Duodenal mucosa (tissue), 2 donors: ENCODE measurements around the gene DGKI.

ENCODE experiments used
- H3K27ac ChIP-seq: one replicate; pipeline ENCODE4 v1.7.0; 2013; ENCODE audit warnings: low read depth, low read length
- H3K27me3 ChIP-seq, 2 donors: one replicate each; pipeline ENCODE4 v1.7.0; 2013; ENCODE audit warnings: low read length in 2 of 2, control low read depth in 1 of 2; ENCODE audit not compliant: insufficient read depth in 2 of 2, control insufficient read depth in 1 of 2
- H3K36me3 ChIP-seq, 2 donors: one replicate each; pipeline ENCODE4 v1.7.0; 2013; ENCODE audit warnings: low read length in 2 of 2, control low read depth in 1 of 2; ENCODE audit not compliant: insufficient read depth in 2 of 2, control insufficient read depth in 1 of 2
- H3K4me1 ChIP-seq, 2 donors: one replicate each; pipeline ENCODE4 v1.7.0; 2013; ENCODE audit warnings: low read length in 2 of 2, control low read depth in 1 of 2; ENCODE audit not compliant: insufficient read depth in 2 of 2, control insufficient read depth in 1 of 2
- H3K4me3 ChIP-seq, 2 donors: one replicate each; pipeline ENCODE4 v1.7.0; 2013; ENCODE audit warnings: low read length in 2 of 2, low read depth in 1 of 2
- H3K9ac ChIP-seq, 2 donors: one replicate each; pipeline ENCODE4 v1.7.0; 2013; ENCODE audit warnings: low read length in 2 of 2, low read depth in 1 of 2
- H3K9me3 ChIP-seq, 2 donors: one replicate each; pipeline ENCODE4 v1.7.0; 2013; ENCODE audit warnings: low read length in 2 of 2, control low read depth in 1 of 2; ENCODE audit not compliant: control insufficient read depth in 1 of 2

Gene DGKI

DNA sequence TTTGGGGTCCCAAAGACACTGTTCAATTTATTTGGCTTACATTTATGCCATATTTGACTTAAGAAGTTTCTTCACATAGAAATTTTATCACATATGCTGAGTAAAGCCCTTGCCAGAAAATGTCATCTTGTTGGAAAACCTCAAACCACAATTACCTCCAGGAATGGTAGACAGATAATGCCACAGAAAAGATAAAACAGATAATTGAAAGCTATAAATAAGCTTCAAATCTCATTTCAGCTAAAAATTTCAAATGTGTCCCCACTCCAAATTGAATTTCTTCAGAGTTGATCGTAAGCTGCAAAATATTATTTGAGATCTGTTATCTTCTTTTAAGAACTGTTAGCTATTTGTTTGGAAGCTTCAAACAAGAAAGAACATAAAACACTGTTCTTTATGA, 326.8 kb downstream of the DGKI start:
- no peaks in the 10 kb centered on the region for H3K4me1 ChIP-seq
- H3K27me3 ChIP-seq: no peaks in the 10 kb centered on the region
- no peaks in the 10 kb centered on the region for H3K9me3 ChIP-seq
- no peak overlapping the region for H3K4me3 ChIP-seq
- H3K9ac ChIP-seq: no peak overlapping the region
- H3K36me3 ChIP-seq: no peaks in the 10 kb centered on the region
- H3K27ac ChIP-seq: no peak overlapping the region

DNA sequence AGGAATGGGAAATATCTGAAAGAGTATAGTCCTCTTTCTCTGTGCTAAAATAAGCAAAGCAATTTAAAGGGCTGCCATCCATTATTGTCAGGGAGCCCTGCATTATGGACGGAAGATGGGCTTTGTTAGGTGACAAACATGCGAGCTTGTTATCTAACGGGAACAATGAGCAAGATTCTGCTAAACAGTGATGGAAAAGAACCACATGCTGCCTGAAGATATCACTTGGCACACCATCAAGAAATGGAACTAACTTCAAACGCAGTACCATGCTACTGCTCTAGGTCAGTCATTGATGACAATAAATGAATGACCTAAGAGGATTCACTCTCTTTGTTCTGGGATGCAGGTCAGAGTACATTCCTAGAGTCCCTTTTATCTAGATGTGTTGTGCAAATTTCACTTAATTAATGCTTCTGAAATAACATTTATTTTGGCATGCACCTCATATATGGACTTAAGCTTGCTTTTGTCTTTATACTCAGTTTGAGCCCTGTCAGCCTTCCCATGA, 327.5 kb downstream of the DGKI start:
- Histone ChIP-seq H3K9me3 (no peaks in the 10 kb centered on the region), H3K36me3 (no peaks in the 10 kb centered on the region), H3K4me1 (no peaks in the 10 kb centered on the region), H3K4me3 (no peak overlapping the region), H3K9ac (no peak overlapping the region), H3K27me3 (no peaks in the 10 kb centered on the region), H3K27ac (no peak overlapping the region)

DNA sequence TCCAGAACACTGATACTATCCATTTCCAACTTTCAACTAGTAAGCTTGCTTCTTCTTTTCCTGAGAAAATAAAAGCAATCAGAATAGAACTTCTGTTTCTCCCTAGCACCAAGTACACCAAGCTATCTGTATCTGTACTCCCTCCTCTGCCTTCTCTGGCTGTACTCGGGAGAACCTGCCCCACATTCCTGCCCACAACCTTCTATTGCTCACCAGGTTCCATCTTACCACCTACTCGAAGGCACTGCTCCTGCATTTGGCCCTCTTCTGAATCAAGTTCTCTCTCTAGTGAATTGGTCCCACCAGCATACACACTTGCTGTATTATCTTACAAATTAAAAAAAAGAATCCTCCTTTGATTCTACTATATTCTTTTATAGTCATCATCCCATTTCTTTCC, 333.7 kb downstream of the DGKI start:
- H3K9me3 ChIP-seq: no peaks in the 10 kb centered on the region

DNA sequence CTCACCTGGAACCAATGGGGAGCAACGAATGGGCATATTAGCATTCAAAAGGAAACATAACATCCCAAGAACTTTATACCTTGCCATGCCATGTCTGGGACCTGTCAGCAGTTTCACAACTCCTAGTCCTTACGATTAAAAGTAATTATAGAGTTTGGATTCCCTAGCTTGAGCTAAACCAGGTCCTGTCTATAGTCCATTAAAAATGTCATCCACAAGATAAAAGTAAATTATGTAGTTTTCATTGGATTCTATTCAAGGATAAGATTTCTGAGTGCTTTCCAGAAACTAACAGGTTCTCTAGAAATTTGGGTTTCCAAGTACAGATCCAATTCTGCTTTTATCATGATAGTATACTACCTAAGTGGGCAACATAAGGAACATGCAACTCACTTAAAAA, 339.7 kb downstream of the DGKI start:
- Histone ChIP-seq H3K4me3 (no peak overlapping the region), H3K9ac (no peak overlapping the region), H3K4me1 (no peaks in the 10 kb centered on the region), H3K36me3 (no peaks in the 10 kb centered on the region), H3K9me3 (no peaks in the 10 kb centered on the region), H3K27ac (no peak overlapping the region), H3K27me3 (no peaks in the 10 kb centered on the region)

More for the DNA sequence above, 333.7 kb downstream of the DGKI start:
- Histone ChIP-seq H3K4me1 (no peaks in the 10 kb centered on the region), H3K36me3 (no peaks in the 10 kb centered on the region), H3K9ac (no peak overlapping the region), H3K4me3 (no peak overlapping the region), H3K27me3 (no peaks in the 10 kb centered on the region), H3K27ac (no peak overlapping the region)

DNA sequence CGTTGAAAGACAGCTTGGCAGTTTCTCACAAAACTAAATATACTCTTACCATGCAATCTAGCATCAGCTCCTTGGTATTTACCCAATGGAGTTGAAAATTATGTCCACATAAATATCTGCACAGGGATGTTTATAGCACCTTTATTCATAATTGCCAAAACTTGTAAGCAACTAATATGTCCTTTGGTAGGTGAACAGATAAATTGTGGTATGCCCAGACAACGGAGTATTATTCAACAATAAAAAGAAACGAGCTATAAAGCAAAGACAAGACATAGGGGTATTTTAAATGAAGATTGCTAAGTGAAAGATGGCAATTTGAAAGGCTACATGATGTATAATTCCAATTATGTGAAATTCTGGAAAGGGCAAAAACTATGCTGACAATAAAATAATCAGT, 340.7 kb downstream of the DGKI start:
- H3K27me3 ChIP-seq: no peaks in the 10 kb centered on the region
- H3K27ac ChIP-seq: no peak overlapping the region
- no peaks in the 10 kb centered on the region for H3K36me3 ChIP-seq
- no peaks in the 10 kb centered on the region for H3K9me3 ChIP-seq
- no peak overlapping the region for H3K9ac ChIP-seq
- no peaks in the 10 kb centered on the region for H3K4me1 ChIP-seq
- no peak overlapping the region for H3K4me3 ChIP-seq

DNA sequence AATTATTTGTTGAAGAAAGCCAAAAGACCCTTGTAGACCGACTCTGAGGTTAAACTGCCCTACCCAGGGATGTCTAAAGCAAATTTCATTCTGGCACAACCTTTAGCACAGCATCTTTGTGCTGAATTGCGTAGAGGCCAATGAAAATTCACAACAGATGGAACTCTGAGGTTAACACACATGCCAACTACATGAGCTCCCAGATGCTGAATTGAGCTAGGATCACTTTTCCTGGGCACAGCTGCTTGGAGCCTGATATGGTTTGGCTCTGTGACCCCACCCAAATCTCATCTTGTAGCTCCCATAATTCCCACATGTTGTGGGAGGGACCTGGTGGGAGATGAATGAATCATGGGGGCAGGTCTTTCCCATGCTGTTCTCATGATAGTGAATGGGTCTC, 345.2 kb downstream of the DGKI start:
- Histone ChIP-seq H3K27me3 (no peaks in the 10 kb centered on the region), H3K4me3 (no peak overlapping the region), H3K9me3 (no peaks in the 10 kb centered on the region), H3K9ac (no peak overlapping the region), H3K36me3 (no peaks in the 10 kb centered on the region), H3K27ac (no peak overlapping the region), H3K4me1 (no peaks in the 10 kb centered on the region)

DNA sequence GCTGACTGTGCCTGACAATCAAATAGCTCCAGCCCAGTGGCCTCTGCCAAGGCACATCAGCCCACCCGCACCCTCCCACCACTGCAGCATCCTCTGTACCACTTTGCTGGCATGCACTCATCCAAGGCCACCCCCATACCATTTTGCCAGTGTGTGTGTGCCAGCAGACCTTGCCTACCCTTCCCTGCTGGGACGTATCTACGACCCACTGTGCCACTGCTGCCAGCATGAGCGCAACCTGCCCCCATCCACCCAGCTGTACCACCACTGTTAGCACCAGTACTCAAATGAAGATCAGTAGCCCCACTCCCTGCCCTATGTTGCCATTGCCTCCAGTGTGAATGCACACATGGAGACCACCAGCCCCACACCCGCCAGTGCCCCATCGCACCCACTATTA, 353.9 kb downstream of the DGKI start:
- no peak overlapping the region for H3K9ac ChIP-seq
- no peak overlapping the region for H3K27ac ChIP-seq
- H3K27me3 ChIP-seq: no peaks in the 10 kb centered on the region
- H3K4me3 ChIP-seq: no peak overlapping the region
- H3K9me3 ChIP-seq: peaks cover 0 to 6% of the 10 kb centered on the region in 2 donors
- no peaks in the 10 kb centered on the region for H3K4me1 ChIP-seq
- H3K36me3 ChIP-seq: no peaks in the 10 kb centered on the region

DNA sequence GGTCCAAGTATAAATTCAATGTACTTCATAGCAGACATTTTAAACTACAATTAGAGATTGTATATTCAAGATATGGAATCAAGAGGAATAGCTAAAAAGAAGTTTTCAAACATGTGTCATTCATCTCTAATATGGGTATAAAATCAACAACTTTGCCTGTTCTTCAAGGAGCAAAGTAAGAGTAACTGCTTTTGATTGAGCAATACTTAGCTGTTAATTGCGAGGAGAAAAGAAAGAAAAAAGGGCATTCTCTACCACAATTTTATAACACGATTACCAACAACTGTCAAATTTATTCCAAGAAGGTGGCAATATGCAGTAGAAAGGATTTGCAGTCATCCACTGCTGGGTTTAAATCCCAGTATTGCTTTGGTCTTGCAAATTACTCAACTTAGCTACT, 356.9 kb downstream of the DGKI start:
- H3K9ac ChIP-seq: no peak overlapping the region
- no peak overlapping the region for H3K27ac ChIP-seq
- H3K9me3 ChIP-seq: peaks cover 0 to 6% of the 10 kb centered on the region in 2 donors
- no peaks in the 10 kb centered on the region for H3K36me3 ChIP-seq
- H3K4me1 ChIP-seq: no peaks in the 10 kb centered on the region
- no peak overlapping the region for H3K4me3 ChIP-seq
- no peaks in the 10 kb centered on the region for H3K27me3 ChIP-seq

DNA sequence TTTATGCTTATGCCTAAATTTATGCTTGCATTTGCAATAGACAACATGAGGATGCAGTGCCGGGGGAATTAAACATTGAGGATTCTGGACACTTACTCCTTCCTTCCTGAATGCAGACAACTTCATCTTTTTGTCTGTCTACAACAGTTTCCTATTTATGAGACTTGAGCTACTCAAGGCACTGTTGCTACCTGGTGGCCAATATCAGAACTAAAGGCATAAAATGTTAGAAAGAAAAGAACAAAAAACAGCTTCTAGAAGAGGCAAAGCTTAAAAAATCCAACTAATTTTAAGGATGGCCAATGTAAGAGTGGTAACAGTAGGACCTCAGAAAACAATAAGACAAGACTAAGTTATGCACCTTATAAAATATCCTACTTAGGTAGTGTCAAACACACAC, 358.7 kb downstream of the DGKI start:
- Histone ChIP-seq H3K4me3 (no peak overlapping the region), H3K9ac (no peak overlapping the region), H3K36me3 (no peaks in the 10 kb centered on the region), H3K27me3 (no peaks in the 10 kb centered on the region), H3K9me3 (peaks cover 0 to 4% of the 10 kb centered on the region in 2 donors), H3K27ac (no peak overlapping the region), H3K4me1 (no peaks in the 10 kb centered on the region)

DNA sequence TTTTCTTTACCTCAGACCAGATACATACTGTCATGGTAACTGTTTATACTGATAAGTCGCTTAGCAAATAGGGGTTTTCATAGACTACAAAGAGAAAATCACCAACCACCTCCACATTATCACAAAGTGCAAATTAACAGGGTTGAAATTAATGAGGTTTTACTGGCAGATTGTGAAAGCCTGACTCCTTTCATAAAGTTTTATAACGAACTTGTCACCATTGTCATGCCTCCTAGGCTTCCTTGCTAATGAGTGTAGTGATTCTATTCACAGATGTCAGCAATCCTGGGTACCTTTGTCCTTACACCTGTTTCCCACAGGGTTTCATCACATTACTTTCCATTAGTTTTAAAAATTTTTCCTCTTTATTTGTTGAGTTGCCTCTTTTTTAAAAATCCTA, 361.0 kb downstream of the DGKI start:
- H3K27ac ChIP-seq: no peak overlapping the region
- no peaks in the 10 kb centered on the region for H3K4me1 ChIP-seq
- no peak overlapping the region for H3K4me3 ChIP-seq
- H3K9me3 ChIP-seq: no peaks in the 10 kb centered on the region
- H3K9ac ChIP-seq: no peak overlapping the region
- no peaks in the 10 kb centered on the region for H3K27me3 ChIP-seq
- H3K36me3 ChIP-seq: no peaks in the 10 kb centered on the region

DNA sequence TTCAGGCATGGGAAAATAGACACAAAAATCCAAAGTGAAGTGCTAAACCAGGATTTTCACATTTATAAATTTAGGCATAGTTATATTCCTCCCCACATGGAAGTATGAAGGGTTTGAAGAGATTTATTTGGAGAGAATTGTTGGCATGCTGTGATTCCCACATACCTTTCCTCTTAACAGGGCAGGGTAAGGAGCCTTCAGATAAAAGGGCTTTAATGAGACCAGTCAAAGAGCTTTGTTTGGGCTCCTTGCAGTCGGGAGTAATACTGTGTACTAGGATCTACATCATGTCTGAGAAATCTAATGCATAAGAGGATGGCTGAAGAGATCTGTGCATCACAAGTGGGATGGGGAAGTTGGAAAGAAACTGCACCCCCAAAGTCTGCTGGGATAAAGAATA, 362.4 kb downstream of the DGKI start:
- no peaks in the 10 kb centered on the region for H3K4me1 ChIP-seq
- H3K27me3 ChIP-seq: no peaks in the 10 kb centered on the region
- no peak overlapping the region for H3K4me3 ChIP-seq
- no peaks in the 10 kb centered on the region for H3K9me3 ChIP-seq
- H3K27ac ChIP-seq: no peak overlapping the region
- H3K36me3 ChIP-seq: no peaks in the 10 kb centered on the region
- H3K9ac ChIP-seq: no peak overlapping the region
